Neural progenitor cell (in vitro differentiated cells): ENCODE data around the gene ZNF784. TPM values are rescaled to one million over a fixed set of nuclear protein-coding genes. Genes with fewer than 3 reads are reported as not detected.

Experiments
- DNase-seq: peaks from one replicate; pipeline ENCODE4 v3.0.0-alpha.2; 2016; ENCODE audit warnings: low spot score
- H2AFZ ChIP-seq: fragments of 200-600 bp; sonication (generic); replicated peaks from 2 replicates; pipeline ENCODE4 v1.6.1; 2016; ENCODE audit warnings: antibody characterized with exemption
- H3F3A ChIP-seq: fragments of 200-600 bp; sonication (generic); 2 replicates; pipeline ENCODE4 v1.6.1; 2016; ENCODE audit warnings: antibody characterized with exemption, low read depth
- H3K27ac ChIP-seq: fragments of 200-600 bp; sonication (generic); 2 replicates; pipeline ENCODE4 v1.5.1; 2016; ENCODE audit warnings: mild to moderate bottlenecking
- H3K27me3 ChIP-seq: fragments of 200-600 bp; sonication (generic); 2 replicates; pipeline ENCODE4 v1.6.1; 2016; ENCODE audit warnings: mild to moderate bottlenecking, moderate library complexity
- H3K36me3 ChIP-seq: fragments of 200-600 bp; sonication (generic); 2 replicates; pipeline ENCODE4 v1.5.1; 2016
- H3K4me1 ChIP-seq: fragments of 200-600 bp; sonication (generic); 2 replicates; pipeline ENCODE4 v1.6.1; 2016; ENCODE audit warnings: mixed run types
- H3K4me2 ChIP-seq: fragments of 200-600 bp; sonication (generic); 2 replicates; pipeline ENCODE4 v1.6.1; 2016
- H3K4me3 ChIP-seq: fragments of 200-600 bp; sonication (generic); 2 replicates; pipeline ENCODE4 v1.5.1; 2016
- H3K79me2 ChIP-seq: fragments of 200-600 bp; sonication (generic); 2 replicates; pipeline ENCODE4 v1.6.1; 2016; ENCODE audit warnings: low read depth
- H3K9ac ChIP-seq: fragments of 200-600 bp; sonication (generic); 2 replicates; pipeline ENCODE4 v1.6.1; 2016
- H3K9me3 ChIP-seq: fragments of 200-600 bp; sonication (generic); 2 replicates; pipeline ENCODE4 v1.5.1; 2016; ENCODE audit warnings: low read depth
- H4K20me1 ChIP-seq: fragments of 200-600 bp; sonication (generic); 2 replicates; pipeline ENCODE4 v1.6.1; 2016; ENCODE audit warnings: low read depth
- H3K27ac Mint-ChIP-seq: 3 replicates; pipeline ENCODE4 v1.8.0; 2021; ENCODE audit warnings: mixed read lengths
- H3K27me3 Mint-ChIP-seq: 2 replicates; pipeline ENCODE4 v1.8.0; 2022; ENCODE audit warnings: low read depth, mild to moderate bottlenecking, inconsistent platforms, moderate library complexity, mixed read lengths; ENCODE audit not compliant: insufficient read depth
- H3K36me3 Mint-ChIP-seq: 3 replicates; pipeline ENCODE4 v1.8.0; 2021; ENCODE audit warnings: mixed read lengths
- H3K4me1 Mint-ChIP-seq: 3 replicates; pipeline ENCODE4 v1.8.0; 2021; ENCODE audit warnings: mixed read lengths
- H3K4me3 Mint-ChIP-seq: 3 replicates; pipeline ENCODE4 v1.8.0; 2021; ENCODE audit warnings: mild to moderate bottlenecking, moderate library complexity, mixed read lengths
- H3K9me3 Mint-ChIP-seq: 3 replicates; pipeline ENCODE4 v1.8.0; 2020; ENCODE audit warnings: mixed read lengths
- EZH2 ChIP-seq: fragments of 200-600 bp; sonication (generic); IDR thresholded peaks from 2 replicates; pipeline ENCODE4 v1.6.1; 2017; ENCODE audit warnings: antibody characterized with exemption, mild to moderate bottlenecking, moderate library complexity
- EZH2phosphoT487 ChIP-seq: fragments of 200-600 bp; sonication (generic); IDR thresholded peaks from 2 replicates; pipeline ENCODE4 v1.6.1; 2017; ENCODE audit warnings: antibody characterized with exemption
- total RNA-seq: library from RNA; depleted of rRNA; stranded (reverse); fragments of >200 nt; gene quantifications from 2 replicates; pipeline ENCODE4 v1.2.3, GENCODE V29; 2015; ENCODE audit warnings: low replicate concordance
- TF ChIP-seq, protein P1 (sequence below): fragments of 200-600 bp; sonication (generic); IDR thresholded peaks from 2 replicates; pipeline ENCODE4 v1.5.1; 2017; ENCODE audit warnings: antibody characterized with exemption, mild to moderate bottlenecking

Gene ZNF784
- total RNA-seq, 1 donor from 2014 or later: 3.9 TPM

- Histone ChIP-seq H3K4me3 (peak overlapping the region; percentile 80), H2AFZ (peak overlapping the region; percentile 78), H3K4me1 (peaks cover 5% of the 10 kb centered on the region), H3K79me2 (peaks cover 12% of the 10 kb centered on the region), H4K20me1 (peaks cover 12% of the 10 kb centered on the region), H3F3A (peaks cover 21% of the 10 kb centered on the region), H3K27me3 (no peaks in the 10 kb centered on the region), H3K36me3 (no peaks in the 10 kb centered on the region), H3K9me3 (no peaks in the 10 kb centered on the region), H3K4me2 (peak overlapping the region; percentile 77), H3K9ac (no peak overlapping the region), H3K27ac (no peak overlapping the region)
- Mint-ChIP-seq H3K27ac (peak overlapping the region; percentile 93), H3K4me1 (peaks cover 20% of the 10 kb centered on the region), H3K27me3 (peaks cover 2% of the 10 kb centered on the region), H3K4me3 (peak overlapping the region; percentile 90), H3K36me3 (peaks cover 7% of the 10 kb centered on the region), H3K9me3 (no peaks in the 10 kb centered on the region)
- no peak for DNase-seq
- TF ChIP-seq, protein P1, sequence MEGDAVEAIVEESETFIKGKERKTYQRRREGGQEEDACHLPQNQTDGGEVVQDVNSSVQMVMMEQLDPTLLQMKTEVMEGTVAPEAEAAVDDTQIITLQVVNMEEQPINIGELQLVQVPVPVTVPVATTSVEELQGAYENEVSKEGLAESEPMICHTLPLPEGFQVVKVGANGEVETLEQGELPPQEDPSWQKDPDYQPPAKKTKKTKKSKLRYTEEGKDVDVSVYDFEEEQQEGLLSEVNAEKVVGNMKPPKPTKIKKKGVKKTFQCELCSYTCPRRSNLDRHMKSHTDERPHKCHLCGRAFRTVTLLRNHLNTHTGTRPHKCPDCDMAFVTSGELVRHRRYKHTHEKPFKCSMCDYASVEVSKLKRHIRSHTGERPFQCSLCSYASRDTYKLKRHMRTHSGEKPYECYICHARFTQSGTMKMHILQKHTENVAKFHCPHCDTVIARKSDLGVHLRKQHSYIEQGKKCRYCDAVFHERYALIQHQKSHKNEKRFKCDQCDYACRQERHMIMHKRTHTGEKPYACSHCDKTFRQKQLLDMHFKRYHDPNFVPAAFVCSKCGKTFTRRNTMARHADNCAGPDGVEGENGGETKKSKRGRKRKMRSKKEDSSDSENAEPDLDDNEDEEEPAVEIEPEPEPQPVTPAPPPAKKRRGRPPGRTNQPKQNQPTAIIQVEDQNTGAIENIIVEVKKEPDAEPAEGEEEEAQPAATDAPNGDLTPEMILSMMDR: no peak
- TF ChIP-seq EZH2 (no peak), EZH2phosphoT487 (no peak)
These were observed 599 bp upstream of the ZNF784 start for GRCh38 chr19:55625004-55625326.

- Histone ChIP-seq H3K4me2 (peak overlapping the region; percentile 33), H4K20me1 (peaks cover 12% of the 10 kb centered on the region), H3K27me3 (no peaks in the 10 kb centered on the region), H3K4me1 (peaks cover 5% of the 10 kb centered on the region), H3F3A (peaks cover 26% of the 10 kb centered on the region), H3K9ac (no peak overlapping the region), H3K36me3 (no peaks in the 10 kb centered on the region), H2AFZ (no peak overlapping the region), H3K4me3 (peak overlapping the region; percentile 80), H3K27ac (no peak overlapping the region), H3K9me3 (no peaks in the 10 kb centered on the region), H3K79me2 (peaks cover 12% of the 10 kb centered on the region)
- H3K9me3 Mint-ChIP-seq: no peaks in the 10 kb centered on the region
- peaks cover 23% of the 10 kb centered on the region for H3K4me1 Mint-ChIP-seq
- no peak overlapping the region for H3K27ac Mint-ChIP-seq
- H3K4me3 Mint-ChIP-seq: peak overlapping the region; percentile 90
- DNase-seq: no peak
- H3K27me3 Mint-ChIP-seq: peaks cover 2% of the 10 kb centered on the region
- peaks cover 7% of the 10 kb centered on the region for H3K36me3 Mint-ChIP-seq
- TF ChIP-seq, protein P1: no peak
- TF ChIP-seq EZH2 (no peak), EZH2phosphoT487 (no peak)
These were observed 805 bp downstream of the ZNF784 start for GRCh38 chr19:55623561-55623960.

DNA sequence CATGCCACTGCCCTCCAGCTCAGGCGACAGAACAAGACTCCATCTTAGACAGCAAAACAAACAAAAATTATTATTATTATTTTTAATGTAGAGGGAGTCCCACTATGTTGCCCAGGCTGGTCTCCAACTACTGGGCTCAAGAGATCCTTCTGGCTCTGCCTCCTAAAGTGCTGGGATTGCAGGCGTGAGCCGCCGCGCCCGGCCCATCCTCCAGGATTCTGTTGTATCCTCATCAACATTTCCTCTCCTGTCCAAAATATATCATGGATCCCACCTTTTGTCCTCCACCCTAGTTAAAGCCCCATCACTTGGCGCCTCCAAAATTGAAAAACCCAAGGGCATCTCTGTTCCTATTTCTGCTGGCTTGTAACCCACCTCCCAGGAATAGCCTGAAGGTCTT is 1.2 kb downstream of the ZNF784 start:
- Mint-ChIP-seq H3K9me3 (no peaks in the 10 kb centered on the region), H3K27ac (no peak overlapping the region), H3K4me3 (peak overlapping the region; percentile 50), H3K27me3 (peaks cover 2% of the 10 kb centered on the region), H3K36me3 (peaks cover 9% of the 10 kb centered on the region), H3K4me1 (peaks cover 24% of the 10 kb centered on the region)
- peaks cover 12% of the 10 kb centered on the region for H3K79me2 ChIP-seq
- no peak for TF ChIP-seq EZH2
- TF ChIP-seq EZH2phosphoT487: no peak
- TF ChIP-seq, protein P1: no peak
- no peaks in the 10 kb centered on the region for H3K36me3 ChIP-seq
- no peak overlapping the region for H3K27ac ChIP-seq
- H3K9ac ChIP-seq: no peak overlapping the region
- peaks cover 26% of the 10 kb centered on the region for H3F3A ChIP-seq
- no peak overlapping the region for H3K4me2 ChIP-seq
- H3K9me3 ChIP-seq: no peaks in the 10 kb centered on the region
- no peak overlapping the region for H3K4me3 ChIP-seq
- DNase-seq: no peak
- H3K27me3 ChIP-seq: no peaks in the 10 kb centered on the region
- H3K4me1 ChIP-seq: peaks cover 5% of the 10 kb centered on the region
- peaks cover 12% of the 10 kb centered on the region for H4K20me1 ChIP-seq
- H2AFZ ChIP-seq: no peak overlapping the region
